GM21360 (cell line): ENCODE results near the gene EIF3CL.
"Not testable (repeated sequence)": the region's sequence is repeated elsewhere in the genome, so short reads cannot be mapped to it uniquely, and the experiment has no call there.

Experiments
- ATAC-seq: cut with Tn5 transposase; IDR thresholded peaks from one replicate; pipeline ENCODE4 v1.9.1; 2021; ENCODE audit warnings: mild to moderate bottlenecking, moderate library complexity; ENCODE audit not compliant: unreplicated experiment

EIF3CL gene, protein sequence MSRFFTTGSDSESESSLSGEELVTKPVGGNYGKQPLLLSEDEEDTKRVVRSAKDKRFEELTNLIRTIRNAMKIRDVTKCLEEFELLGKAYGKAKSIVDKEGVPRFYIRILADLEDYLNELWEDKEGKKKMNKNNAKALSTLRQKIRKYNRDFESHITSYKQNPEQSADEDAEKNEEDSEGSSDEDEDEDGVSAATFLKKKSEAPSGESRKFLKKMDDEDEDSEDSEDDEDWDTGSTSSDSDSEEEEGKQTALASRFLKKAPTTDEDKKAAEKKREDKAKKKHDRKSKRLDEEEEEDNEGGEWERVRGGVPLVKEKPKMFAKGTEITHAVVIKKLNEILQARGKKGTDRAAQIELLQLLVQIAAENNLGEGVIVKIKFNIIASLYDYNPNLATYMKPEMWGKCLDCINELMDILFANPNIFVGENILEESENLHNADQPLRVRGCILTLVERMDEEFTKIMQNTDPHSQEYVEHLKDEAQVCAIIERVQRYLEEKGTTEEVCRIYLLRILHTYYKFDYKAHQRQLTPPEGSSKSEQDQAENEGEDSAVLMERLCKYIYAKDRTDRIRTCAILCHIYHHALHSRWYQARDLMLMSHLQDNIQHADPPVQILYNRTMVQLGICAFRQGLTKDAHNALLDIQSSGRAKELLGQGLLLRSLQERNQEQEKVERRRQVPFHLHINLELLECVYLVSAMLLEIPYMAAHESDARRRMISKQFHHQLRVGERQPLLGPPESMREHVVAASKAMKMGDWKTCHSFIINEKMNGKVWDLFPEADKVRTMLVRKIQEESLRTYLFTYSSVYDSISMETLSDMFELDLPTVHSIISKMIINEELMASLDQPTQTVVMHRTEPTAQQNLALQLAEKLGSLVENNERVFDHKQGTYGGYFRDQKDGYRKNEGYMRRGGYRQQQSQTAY

DNA sequence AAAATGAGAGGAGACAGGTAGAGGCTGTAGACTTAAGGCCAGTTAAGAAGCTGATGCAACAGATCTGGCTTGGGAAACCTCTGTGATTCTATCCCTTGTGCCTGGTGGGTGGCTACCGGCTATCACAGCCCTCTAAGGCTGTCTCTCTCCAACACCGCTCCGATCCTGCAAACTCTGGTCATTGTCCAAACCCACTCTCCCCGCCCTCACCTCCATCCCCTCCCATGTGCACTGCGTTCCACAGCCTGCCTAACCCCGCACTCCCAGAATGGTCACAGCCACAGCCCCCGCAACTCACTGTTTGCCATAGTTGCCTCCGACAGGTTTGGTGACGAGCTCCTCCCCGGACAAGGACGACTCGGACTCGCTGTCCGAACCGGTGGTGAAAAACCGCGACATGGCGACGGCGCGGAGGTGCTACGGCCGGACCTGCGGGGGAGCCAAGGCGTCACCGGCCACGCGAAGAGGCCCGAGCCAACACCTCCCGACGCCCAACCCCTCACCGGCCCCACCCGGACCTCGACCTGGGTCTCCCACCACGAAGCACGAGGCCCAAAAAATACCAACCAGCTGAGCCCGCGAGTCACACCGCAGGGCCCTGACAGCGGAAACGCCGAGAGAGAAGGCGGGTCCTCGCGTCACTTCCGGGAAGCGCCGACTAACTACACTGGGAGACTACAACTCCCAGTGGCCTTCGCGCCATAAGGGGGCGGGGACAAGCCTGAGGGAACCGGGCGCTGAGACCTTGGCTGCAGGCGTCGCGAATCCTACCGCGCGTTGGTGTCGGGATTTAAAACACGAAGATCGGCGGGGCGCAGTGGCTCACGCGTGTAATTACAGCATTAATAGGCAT, at the start of gene EIF3CL:
TSS of gene EIF3CL (minus strand) at position 622 of the 853 bp plus-strand sequence. CDS start at position 399, 223 bp downstream.
- ATAC-seq: peak; percentile 96

DNA sequence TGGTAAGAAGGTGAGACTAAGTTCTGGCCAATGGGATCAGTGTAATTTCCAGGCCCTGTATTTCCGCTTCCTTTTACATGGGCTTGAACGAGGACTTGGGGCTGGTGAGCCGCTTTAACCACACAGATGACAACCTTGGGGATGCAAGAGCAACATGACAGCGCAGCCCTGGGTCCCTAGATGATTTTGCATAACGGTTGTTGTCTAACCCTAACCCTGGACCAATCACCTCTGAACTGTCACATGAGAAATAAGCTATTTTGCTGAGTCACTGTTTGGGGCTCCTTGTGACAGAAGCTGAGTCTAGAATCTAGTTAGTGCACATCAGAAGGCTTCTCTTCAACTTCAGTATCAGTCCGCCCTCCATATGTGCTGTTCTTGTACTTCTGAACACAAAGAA, 43.4 kb upstream of the EIF3CL start:
- ATAC-seq: not testable (repeated sequence)

DNA sequence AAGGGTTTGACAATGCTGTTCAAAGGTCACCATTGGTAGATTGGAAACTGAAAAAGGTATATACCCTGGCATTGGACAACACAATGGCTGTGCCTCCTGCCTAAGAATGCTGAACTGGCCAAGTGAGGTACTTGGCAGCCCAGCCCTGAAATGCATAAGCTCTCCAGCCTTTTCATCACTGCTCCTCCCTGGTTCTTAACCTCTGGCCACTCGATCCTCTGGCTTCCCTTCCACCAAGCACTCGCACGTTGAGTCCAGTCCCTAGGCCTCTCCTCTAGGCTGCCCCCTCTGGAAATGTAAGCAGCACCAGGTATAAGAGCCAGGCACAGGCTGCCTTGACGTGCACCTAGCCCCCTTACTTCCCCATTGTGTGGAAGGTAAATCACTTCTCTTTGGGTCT, 42.7 kb upstream of the EIF3CL start:
- not testable (repeated sequence) for ATAC-seq

DNA sequence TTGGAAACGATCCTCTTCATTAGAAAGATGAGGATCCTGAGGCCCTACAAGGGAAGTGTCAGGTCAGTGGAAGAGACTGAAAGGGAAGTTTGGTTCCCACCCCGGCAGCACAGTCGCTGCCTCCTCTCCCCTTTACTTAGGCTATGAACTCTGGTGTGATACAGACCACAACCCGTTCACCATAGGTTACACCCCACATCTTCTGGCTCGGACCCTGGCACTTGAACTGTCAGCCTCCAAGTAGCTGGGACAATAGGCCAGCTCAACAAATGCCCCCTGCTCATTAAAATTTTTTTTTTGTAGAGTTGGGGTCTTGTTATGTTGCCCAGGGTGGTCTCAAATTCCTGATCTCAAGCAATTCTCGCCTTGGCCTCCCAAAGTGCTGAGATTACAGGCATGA, 40.3 kb upstream of the EIF3CL start:
- not testable (repeated sequence) for ATAC-seq

DNA sequence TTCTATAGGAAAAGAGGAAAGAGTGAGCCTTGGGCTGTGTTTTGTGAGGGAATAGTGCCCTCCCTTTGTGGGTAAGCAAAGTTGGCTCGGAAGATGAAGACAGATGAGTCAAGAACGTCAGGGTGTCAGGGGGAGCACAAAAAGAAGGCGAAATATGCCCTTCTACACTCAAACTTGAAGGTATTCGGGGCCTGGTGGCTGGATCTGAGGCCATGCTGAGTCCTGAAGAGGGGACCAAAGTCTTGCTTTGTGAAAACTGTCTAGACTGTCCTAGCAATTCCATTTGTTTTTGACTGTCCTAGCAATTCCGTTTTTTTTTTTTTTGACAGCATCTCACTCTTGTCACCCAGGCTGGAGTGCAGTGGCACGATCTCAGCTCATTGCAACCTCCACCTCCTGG, 35.3 kb upstream of the EIF3CL start:
- not testable (repeated sequence) for ATAC-seq

DNA sequence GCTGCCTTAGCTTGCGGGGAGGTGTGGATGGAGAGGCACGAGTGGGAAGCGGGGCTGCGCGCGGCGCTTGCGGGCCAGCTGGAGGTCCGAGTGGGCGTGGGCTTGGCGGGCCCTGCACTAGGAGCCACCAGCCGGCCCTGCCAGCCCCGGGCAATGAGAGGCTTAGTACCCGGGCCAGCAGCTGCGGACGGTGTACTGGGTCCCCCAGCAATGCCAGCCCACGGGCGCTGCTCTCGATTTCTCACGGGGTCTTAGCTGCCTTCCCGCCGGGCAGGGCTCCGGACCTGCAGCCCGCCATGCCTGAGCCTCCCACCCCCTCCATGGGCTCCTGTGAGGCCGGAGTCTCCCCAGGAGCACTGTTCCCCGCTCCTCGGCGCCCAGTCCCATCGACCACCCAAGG, 31.7 kb upstream of the EIF3CL start:
- not testable (repeated sequence) for ATAC-seq

DNA sequence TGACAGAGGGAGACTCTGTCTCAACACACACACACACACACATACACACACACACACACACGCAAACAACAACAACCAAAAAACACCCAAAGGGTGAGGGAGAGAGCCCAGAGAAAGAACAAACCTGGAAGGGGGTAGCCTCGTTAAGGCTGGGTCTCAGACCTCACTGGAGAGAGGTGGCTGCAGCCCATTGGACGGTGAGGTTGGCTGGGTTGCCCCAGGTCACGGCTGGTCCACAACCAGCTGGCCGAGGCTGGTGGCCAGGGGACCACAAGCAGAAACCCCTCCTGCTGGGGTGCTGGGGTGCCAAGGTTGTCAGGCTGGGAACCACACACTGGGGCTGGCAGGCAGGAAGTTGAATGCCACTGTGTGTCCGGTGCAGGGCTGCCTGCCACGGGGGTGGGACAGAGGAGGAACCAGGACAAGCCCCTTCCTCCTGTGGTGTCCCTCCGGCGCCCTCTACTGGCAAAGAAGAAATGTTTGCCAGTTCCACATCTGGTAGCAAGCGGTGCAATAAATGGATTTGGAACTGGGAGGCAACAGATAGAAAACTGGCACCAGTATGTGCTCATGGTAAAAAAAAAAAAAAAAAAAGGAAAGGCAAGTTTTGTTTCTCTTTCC, 22.5 kb upstream of the EIF3CL start:
- ATAC-seq: not testable (repeated sequence)

DNA sequence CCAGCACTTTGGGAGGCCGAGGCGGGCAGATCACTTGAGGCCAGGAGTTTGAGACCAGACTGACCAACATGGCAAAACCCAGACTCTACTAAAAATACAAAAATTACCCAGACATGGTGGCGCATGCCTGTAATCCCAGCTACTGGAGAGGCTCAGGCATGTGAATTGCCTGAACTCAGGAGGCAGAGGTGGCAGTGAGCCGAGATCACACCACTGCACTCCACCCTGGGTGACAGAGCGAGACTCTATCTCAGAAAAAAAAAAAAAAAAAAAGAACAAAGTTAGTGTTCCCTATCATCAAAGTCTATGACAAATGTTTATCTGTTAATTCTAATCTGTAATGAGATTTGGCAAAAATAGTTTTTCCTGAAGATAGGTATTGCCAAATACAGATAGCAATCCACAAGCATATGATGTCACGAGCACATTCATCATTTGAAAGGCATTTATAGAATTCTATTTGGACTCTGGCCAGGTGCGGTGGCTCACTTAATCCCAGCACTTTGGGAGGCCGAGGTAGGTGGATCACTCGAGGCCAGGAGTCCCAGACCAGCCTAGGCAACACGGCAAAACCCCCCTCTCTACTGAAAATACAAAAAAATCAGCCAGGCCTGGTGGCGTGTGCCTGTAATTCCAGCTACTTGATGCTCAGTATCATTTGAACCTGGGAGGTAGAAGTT, 17.6 kb upstream of the EIF3CL start:
- not testable (repeated sequence) for ATAC-seq

DNA sequence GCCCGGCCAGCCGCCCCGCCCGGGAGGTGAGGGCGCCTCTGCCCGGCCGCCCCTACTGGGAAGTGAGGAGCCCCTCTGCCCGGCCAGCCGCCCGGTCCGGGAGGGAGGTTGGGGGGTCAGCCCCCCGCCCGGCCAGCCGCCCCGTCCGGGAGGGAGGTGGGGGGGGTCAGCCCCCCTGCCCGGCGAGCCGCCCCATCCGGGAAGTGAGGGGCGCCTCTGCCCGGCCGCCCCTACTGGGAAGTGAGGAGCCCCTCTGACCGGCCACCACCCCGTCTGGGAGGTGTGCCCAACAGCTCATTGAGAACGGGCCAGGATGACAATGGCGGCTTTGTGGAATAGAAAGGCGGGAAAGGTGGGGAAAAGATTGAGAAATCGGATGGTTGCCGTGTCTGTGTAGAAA, 13.4 kb upstream of the EIF3CL start:
- ATAC-seq: not testable (repeated sequence)

DNA sequence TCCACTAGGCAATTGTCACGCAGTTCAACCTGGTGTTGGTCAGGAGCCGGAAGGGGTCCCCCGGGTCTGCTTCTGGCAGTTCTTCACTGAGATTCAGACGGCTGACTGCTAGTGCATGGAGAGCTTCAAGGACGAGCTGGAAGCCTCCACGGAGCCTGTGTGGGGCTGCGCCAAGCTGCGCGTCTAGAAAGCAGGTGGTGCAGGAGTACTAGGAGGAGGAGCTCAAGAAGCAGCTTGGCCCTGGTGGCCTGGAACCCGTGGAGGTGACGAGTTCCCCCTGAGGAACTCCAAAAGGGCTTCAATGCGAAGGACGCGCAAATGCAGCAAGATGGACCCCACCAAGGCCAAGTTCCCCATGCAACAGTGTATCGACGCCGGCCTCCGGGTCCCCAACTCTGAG, 10.9 kb upstream of the EIF3CL start:
- not testable (repeated sequence) for ATAC-seq

DNA sequence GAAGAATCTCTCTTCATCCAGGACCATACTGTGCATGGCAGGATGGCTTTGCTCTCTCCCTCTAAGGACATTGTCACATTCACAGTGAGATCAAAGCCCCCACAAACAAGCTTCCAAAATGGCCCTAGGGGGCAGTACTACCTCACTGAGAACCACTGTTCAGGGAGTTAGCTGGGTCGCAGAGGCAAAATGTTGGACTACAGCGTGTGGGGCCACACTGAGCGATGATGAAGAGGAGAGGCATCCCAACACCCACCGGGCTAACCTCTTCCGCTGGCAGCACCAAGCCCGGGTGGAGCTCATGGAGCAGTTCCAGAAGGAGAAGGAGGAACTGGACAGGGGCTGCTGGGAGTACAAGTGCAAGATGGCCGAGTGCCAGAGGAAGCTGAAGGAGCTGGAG, 9.9 kb upstream of the EIF3CL start:
- not testable (repeated sequence) for ATAC-seq

DNA sequence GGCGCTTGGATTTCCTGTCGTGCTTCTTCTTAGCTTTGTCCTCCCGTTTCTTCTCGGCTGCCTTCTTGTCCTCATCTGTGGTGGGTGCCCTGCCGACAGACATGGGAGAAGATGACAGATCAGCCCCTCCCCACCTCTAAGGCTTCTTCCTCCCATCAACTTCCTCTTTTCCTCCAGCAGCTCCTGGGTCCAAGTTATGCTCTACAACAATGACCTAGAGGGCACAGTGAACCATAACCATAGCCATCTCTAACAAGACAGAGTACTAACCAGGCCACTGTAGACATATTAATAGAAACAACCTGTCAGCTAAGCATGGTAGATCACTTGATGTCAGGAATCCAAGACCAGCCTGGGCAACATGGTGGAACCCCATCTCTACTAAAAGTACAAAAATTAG, 11.6 kb downstream of the EIF3CL start:
- not testable (repeated sequence) for ATAC-seq

DNA sequence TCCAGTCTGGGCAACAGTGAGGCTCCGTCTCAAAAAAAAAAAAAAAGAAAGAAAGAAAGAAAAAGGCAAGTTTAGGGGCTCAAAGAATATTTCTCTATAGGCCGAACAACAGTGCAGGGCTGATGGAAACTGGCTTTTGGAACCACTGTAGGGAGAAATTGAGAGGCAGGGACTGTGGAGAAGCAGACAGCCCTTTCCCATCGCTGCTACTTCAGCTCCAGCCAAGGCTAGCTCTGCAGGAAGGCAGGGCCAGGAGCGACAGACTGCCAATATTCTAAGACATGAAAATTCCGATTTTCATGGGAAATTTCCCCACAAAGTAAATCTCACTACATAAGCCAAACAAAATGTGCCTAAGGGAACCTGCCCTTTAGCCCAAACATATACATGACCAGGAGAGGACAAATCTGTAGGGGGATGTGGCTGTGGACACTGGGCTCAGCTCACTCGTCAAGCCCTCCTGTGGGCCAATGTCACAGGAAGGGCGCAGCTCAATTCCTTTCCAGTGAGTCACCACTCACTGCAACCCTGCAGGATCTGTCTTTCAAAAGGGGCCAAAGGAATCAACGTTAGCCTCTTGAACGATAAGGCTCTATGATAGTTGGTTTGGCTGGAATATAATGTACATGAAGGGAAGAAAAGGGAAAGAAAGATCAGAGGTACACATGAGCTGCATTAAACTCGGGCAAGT, 21.3 kb downstream of the EIF3CL start:
- ATAC-seq: not testable (repeated sequence)

DNA sequence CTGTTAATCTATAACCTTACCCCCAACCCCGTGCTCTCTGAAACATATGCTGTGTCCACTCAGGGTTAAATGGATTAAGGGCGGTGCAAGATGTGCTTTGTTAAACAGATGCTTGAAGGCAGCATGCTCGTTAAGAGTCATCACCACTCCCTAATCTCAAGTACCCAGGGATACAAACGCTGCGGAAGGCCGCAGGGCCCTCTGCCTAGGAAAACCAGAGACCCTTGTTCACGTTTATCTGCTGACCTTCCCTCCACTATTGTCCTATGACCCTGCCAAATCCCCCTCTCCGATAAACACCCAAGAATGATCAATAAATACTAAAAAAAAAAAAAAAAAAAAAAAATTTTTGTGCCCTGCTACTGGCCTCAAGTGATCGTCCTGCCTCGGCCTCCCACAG, 25.8 kb downstream of the EIF3CL start:
- not testable (repeated sequence) for ATAC-seq

DNA sequence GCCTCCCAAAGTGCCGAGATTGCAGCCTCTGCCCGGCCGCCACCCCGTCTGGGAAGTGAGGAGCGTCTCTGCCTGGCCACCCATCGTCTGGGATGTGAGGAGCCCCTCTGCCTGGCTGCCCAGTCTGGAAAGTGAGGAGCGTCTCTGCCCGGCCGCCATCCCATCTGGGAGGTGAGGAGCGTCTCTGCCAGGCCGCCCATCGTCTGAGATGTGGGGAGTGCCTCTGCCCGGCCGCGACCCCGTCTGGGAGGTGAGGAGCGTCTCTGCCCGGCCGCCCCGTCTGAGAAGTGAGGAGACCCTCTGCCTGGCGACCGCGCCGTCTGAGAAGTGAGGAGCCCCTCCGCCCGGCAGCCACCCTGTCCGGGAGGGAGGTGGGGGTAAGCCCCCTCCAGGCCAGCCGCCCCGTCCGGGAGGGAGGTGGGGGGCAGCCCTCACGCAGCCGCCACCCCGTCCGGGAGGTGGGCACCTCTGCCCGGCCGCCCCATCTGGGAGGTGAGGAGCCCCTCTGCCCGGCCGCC, 26.5 kb downstream of the EIF3CL start:
- ATAC-seq: not testable (repeated sequence)

DNA sequence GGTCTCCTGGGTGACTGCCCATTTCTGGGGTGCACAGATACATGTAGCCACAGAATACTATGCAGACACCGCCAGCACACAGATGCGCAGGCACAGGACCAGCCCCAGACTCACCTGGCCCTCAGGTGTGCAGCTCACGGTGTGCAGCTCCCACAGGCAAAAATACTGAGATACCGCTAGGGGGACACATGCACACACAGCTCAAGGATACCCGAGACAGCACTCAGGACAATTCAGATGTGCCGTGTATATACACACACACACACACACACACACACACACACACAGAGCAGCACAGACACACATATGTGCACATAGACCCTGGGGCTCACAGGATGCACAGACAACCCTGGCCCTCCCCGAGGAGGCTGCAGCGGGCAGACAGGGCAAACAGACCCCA, 28.5 kb downstream of the EIF3CL start:
- not testable (repeated sequence) for ATAC-seq

DNA sequence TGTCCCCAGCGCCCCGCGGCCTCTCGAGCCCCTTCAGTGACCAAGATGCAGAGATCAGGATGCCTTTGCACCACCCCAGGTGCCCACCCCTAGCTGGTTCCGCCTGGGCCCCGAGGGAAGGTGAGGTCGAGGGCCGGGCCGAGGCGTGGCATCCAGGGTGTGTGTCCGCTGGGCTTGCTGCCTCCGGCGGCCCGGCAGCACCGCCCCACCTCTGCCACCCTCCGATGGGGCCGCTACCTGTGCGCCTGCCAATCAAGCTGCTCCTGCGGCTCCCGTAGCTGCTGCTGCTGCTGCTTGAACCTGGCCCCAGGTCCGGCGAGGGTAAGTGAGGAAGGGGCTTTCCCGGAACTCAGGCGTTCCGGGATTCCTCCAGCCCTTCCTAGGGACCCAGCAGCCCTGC, 29.4 kb downstream of the EIF3CL start:
- not testable (repeated sequence) for ATAC-seq

DNA sequence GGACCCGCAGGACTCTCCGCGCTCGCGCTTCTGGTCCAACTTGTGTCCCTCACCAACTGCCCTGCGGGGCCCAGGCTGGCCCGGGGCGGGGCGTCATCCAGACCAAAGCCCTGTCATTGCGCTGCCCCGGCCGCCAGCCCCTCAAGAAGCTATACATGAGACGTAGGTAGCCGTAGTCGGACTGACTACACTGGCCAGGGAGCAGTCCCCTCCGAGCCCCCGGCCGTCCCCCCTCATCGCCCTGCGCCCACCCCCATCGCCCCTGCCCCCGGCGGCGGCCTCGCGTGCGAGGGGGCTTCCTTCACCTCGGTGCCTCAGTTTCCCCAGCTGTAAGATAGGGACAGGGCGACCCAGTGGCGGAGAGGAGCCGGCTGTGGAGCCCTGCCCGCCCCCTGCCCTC, 35.7 kb downstream of the EIF3CL start:
- ATAC-seq: not testable (repeated sequence)
